WTC11 (cell line): Measurements from ENCODE around the gene SPNS2. TPM values are rescaled to one million over a fixed set of nuclear protein-coding genes. Genes with fewer than 3 reads are reported as not detected.

Experiments
- ATAC-seq: fragments of 200-7000 bp; cut with Tn5 transposase; 2 replicates; pipeline ENCODE4 v1.10.0; 2021; ENCODE audit warnings: mild to moderate bottlenecking, moderate library complexity
- CTCF ChIA-PET: fragments of 300-600 bp; sonication (Branson Sonifier 250); formaldehyde crosslinking; loops from one replicate; lab custom pipeline; 2021; ENCODE audit warnings: antibody characterized with exemption; lab: Charles Lee
- POLR2A ChIA-PET: fragments of 350-600 bp; sonication (Branson Sonifier 250); formaldehyde crosslinking; loops from one replicate; lab custom pipeline; 2021; ENCODE audit warnings: antibody characterized with exemption; lab: Charles Lee
- DNase-seq: peaks from one replicate; pipeline ENCODE4 v3.0.0; 2021; ENCODE audit warnings: low spot score
- H3K27ac Mint-ChIP-seq: 2 replicates; pipeline ENCODE4 v1.8.0; 2021; ENCODE audit warnings: mixed read lengths
- H3K27me3 Mint-ChIP-seq: 2 replicates; pipeline ENCODE4 v1.8.0; 2021; ENCODE audit warnings: low read depth, mild to moderate bottlenecking, moderate library complexity, mixed read lengths
- H3K36me3 Mint-ChIP-seq: 2 replicates; pipeline ENCODE4 v1.8.0; 2021; ENCODE audit warnings: mixed read lengths
- H3K4me1 Mint-ChIP-seq: 2 replicates; pipeline ENCODE4 v1.8.0; 2022; ENCODE audit warnings: mixed read lengths
- H3K4me3 Mint-ChIP-seq: 2 replicates; pipeline ENCODE4 v1.8.0; 2021; ENCODE audit warnings: mild to moderate bottlenecking, moderate library complexity, mixed read lengths
- H3K9me3 Mint-ChIP-seq: 2 replicates; pipeline ENCODE4 v1.8.0; 2021; ENCODE audit warnings: mixed read lengths
- AR ChIP-seq: fragments of 250-450 bp; sonication (Bioruptor Pico); IDR thresholded peaks from 2 replicates; pipeline ENCODE4 v1.9.0; 2021; ENCODE audit warnings: mild to moderate bottlenecking
- CDX4 ChIP-seq: fragments of 250-450 bp; sonication (Bioruptor Pico); IDR thresholded peaks from 2 replicates; pipeline ENCODE4 v1.9.0; 2021; ENCODE audit warnings: moderate library complexity, mild to moderate bottlenecking, inconsistent platforms, borderline replicate concordance
- E2F1 ChIP-seq: sonication (generic); formaldehyde crosslinking; IDR thresholded peaks from 2 replicates; pipeline ENCODE4 v1.8.0; 2022; ENCODE audit warnings: mild to moderate bottlenecking, missing genetic modification reagents
- IRF2 ChIP-seq: sonication (generic); formaldehyde crosslinking; IDR thresholded peaks from 2 replicates; pipeline ENCODE4 v1.8.0; 2022; ENCODE audit warnings: low read depth, missing genetic modification reagents, borderline replicate concordance
- MAX ChIP-seq: sonication (generic); formaldehyde crosslinking; IDR thresholded peaks from 2 replicates; pipeline ENCODE4 v1.8.0; 2022; ENCODE audit warnings: mild to moderate bottlenecking, missing genetic modification reagents
- MLX ChIP-seq: sonication (generic); formaldehyde crosslinking; IDR thresholded peaks from 2 replicates; pipeline ENCODE4 v1.8.1; 2023; ENCODE audit warnings: mild to moderate bottlenecking, missing genetic modification reagents, moderate library complexity
- NFE2L1 ChIP-seq: sonication (generic); formaldehyde crosslinking; IDR thresholded peaks from 2 replicates; pipeline ENCODE4 v1.8.1; 2023; ENCODE audit warnings: missing genetic modification reagents
- SMAD3 ChIP-seq: sonication (generic); formaldehyde crosslinking; IDR thresholded peaks from 2 replicates; pipeline ENCODE4 v1.8.0; 2022; ENCODE audit warnings: missing genetic modification reagents, mild to moderate bottlenecking, borderline replicate concordance
- USF2 ChIP-seq: sonication (generic); formaldehyde crosslinking; IDR thresholded peaks from 2 replicates; pipeline ENCODE4 v1.8.1; 2023; ENCODE audit warnings: mild to moderate bottlenecking, missing genetic modification reagents, moderate library complexity
- ZMAT4 ChIP-seq: fragments of 250-450 bp; sonication (Bioruptor Pico); IDR thresholded peaks from 2 replicates; pipeline ENCODE4 v1.9.0; 2021; ENCODE audit warnings: mild to moderate bottlenecking
- ZNF138 ChIP-seq: sonication (generic); formaldehyde crosslinking; conservative IDR thresholded peaks from 2 replicates; pipeline ENCODE4 v1.8.1; 2022; ENCODE audit warnings: mild to moderate bottlenecking, moderate library complexity, missing genetic modification reagents
- ZNF263 ChIP-seq: sonication (generic); formaldehyde crosslinking; IDR thresholded peaks from 2 replicates; pipeline ENCODE4 v1.8.1; 2022; ENCODE audit warnings: low read depth, mild to moderate bottlenecking, moderate library complexity, missing genetic modification reagents
- ZNF425 ChIP-seq: fragments of 250-450 bp; sonication (Bioruptor Pico); conservative IDR thresholded peaks from 2 replicates; pipeline ENCODE4 v1.9.0; 2021; ENCODE audit warnings: mild to moderate bottlenecking
- ZNF512 ChIP-seq: sonication (generic); formaldehyde crosslinking; IDR thresholded peaks from 2 replicates; pipeline ENCODE4 v1.8.1; 2022; ENCODE audit warnings: missing genetic modification reagents, borderline replicate concordance
- ZNF532 ChIP-seq: fragments of 250-450 bp; sonication (Bioruptor Pico); IDR thresholded peaks from 2 replicates; pipeline ENCODE4 v1.9.0; 2021; ENCODE audit warnings: mild to moderate bottlenecking, borderline replicate concordance
- ZSCAN18 ChIP-seq: fragments of 250-450 bp; sonication (Bioruptor Pico); IDR thresholded peaks from 2 replicates; pipeline ENCODE4 v2.1.2; 2022; ENCODE audit warnings: mild to moderate bottlenecking, moderate library complexity
- total RNA-seq: library from RNA; stranded (reverse); gene quantifications from 3 replicates; pipeline ENCODE4 v1.2.3, GENCODE V29; 2021

The SPNS2 gene
- total RNA-seq, 1 experiment from 2014 or later = 0.87 TPM

- H3K4me3 Mint-ChIP-seq = no peak overlapping the region
- DNase-seq = no peak
- no peaks in the 10 kb centered on the region for H3K27me3 Mint-ChIP-seq
- ChIA-PET CTCF (interaction anchor here (1.0 kb wide), 1 partner anchor 12 kb away, joined by 3 read pairs; the partner anchor contains the start of gene MYBBP1A), POLR2A (no interaction called here)
- peaks cover 34% of the 10 kb centered on the region for H3K36me3 Mint-ChIP-seq
- H3K9me3 Mint-ChIP-seq = no peaks in the 10 kb centered on the region
- no peak for ATAC-seq
- no peaks in the 10 kb centered on the region for H3K4me1 Mint-ChIP-seq
- H3K27ac Mint-ChIP-seq = no peak overlapping the region
- no peak for TF ChIP-seq NFE2L1 (CRISPR knock-in tag)
- TF ChIP-seq ZMAT4 (CRISPR knock-in tag) = no peak
- TF ChIP-seq ZNF263 (CRISPR knock-in tag) = no peak
- TF ChIP-seq ZNF532 = no peak
- TF ChIP-seq SMAD3 (CRISPR knock-in tag) = no peak
- TF ChIP-seq AR (CRISPR knock-in tag) = no peak
- TF ChIP-seq ZNF425 (CRISPR knock-in tag) = no peak
- no peak for TF ChIP-seq MAX (CRISPR knock-in tag)
- no peak for TF ChIP-seq ZNF512 (CRISPR knock-in tag)
- no peak for TF ChIP-seq MLX
- TF ChIP-seq ZSCAN18 (CRISPR knock-in tag) = no peak
- TF ChIP-seq E2F1 = no peak
- no peak for TF ChIP-seq USF2 (CRISPR knock-in tag)
- TF ChIP-seq ZNF138 (CRISPR knock-in tag) = no peak
- TF ChIP-seq CDX4 = no peak
- no peak for TF ChIP-seq IRF2 (CRISPR knock-in tag)
- TF ChIP-seq, all 79 proteins: peak for 0
Measured at GRCh38 chr17:4543557-4544026, 44.9 kb downstream of the SPNS2 start.
